Measurements from ENCODE around the gene GALNT12. TPM values are rescaled to one million over a fixed set of nuclear protein-coding genes. Genes with fewer than 3 reads are reported as not detected.
A peak's percentile ranks its signal among the peaks of the same experiment; 100 is the strongest.

Gene GALNT12
- total RNA-seq, 6 experiments from 2014 or later, result 0.07 to 0.32 (median 0.15) TPM; not detected in 2

DNA sequence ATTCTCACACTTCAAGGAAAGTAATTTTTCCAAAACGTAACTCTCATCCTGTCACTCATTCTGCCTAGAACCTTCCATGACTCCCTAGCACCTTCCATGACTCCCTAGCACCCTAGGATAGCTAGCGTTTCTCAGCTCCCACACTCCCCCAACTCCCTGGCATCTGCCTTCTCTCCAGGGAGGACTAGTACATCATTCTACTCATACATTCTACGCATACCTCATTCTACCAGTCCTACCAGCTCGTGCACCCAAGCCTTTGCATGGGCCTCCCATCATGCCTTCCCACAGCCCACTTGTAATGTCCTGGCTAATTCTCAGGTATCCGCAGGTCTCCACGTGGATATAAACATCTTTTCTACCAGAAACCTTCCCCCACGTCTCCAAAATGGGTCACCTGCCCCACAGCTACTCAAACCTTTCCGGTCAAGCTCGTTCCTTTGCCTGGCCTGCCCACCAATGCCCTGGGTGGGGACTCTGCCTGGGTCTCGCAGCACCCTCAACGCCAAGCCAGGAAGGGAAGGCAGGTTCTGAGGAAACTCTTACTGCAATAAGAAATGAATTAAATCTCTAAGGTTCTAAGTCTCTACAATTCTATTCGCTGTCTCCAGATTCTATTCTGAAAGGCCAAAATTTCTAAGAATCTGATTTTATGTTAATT lies 12.0 kb upstream of the GALNT12 start:
- no peak for TF ChIP-seq CTCF (IDR thresholded peaks at IDR 0.05)
- no peak for DNase-seq
- Mint-ChIP-seq H3K36me3 (ENCODE audit: low read depth) (peaks cover 14% of the 10 kb centered on the region), H3K4me3 (peak overlapping the region; percentile 86), H3K9me3 (peaks cover 16% of the 10 kb centered on the region), H3K27me3 (ENCODE audit: insufficient read depth) (peaks cover 2% of the 10 kb centered on the region; the same call in 1 of the 2 replicates), H3K27ac (no peak overlapping the region), H3K4me1 (ENCODE audit: low read depth) (peaks cover 39% of the 10 kb centered on the region)

GRCh38 chr9:98795970-98796363 lies 11.5 kb upstream of the GALNT12 start:
- no peak for TF ChIP-seq CTCF (IDR thresholded peaks at IDR 0.05)
- H3K9me3 Mint-ChIP-seq, result peaks cover 16% of the 10 kb centered on the region
- H3K27ac Mint-ChIP-seq, result no peak overlapping the region
- no peak for DNase-seq
- H3K27me3 Mint-ChIP-seq (ENCODE audit: insufficient read depth), result peaks cover 2% of the 10 kb centered on the region; the same call in 1 of the 2 replicates
- H3K4me3 Mint-ChIP-seq, result peak overlapping the region; percentile 86
- peaks cover 34% of the 10 kb centered on the region for H3K4me1 Mint-ChIP-seq (ENCODE audit: low read depth)
- peaks cover 14% of the 10 kb centered on the region for H3K36me3 Mint-ChIP-seq (ENCODE audit: low read depth)

GRCh38 chr9:98796364-98797101 lies 10.9 kb upstream of the GALNT12 start, which contains the start of gene ANKS6:
TSS of gene ANKS6 (minus strand) at chr9:98796555. CDS start at chr9:98796491, 64 bp downstream.
- H3K27me3 Mint-ChIP-seq (ENCODE audit: insufficient read depth), result peaks cover 4% of the 10 kb centered on the region; the same call in 1 of the 2 replicates

GRCh38 chr9:98797491-98797890 lies 10.0 kb upstream of the GALNT12 start:
- Mint-ChIP-seq H3K4me1 (ENCODE audit: low read depth) (peaks cover 19% of the 10 kb centered on the region), H3K4me3 (no peak overlapping the region; the same call in 1 of the 2 replicates), H3K36me3 (ENCODE audit: low read depth) (peaks cover 14% of the 10 kb centered on the region), H3K27ac (no peak overlapping the region), H3K9me3 (peaks cover 16% of the 10 kb centered on the region), H3K27me3 (ENCODE audit: insufficient read depth) (peaks cover 12% of the 10 kb centered on the region)
- TF ChIP-seq CTCF (IDR thresholded peaks at IDR 0.05), result no peak
- no peak for DNase-seq

More at GRCh38 chr9:98796364-98797101, 10.9 kb upstream of the GALNT12 start, which contains the start of gene ANKS6:
- Mint-ChIP-seq H3K9me3 (peaks cover 16% of the 10 kb centered on the region), H3K36me3 (ENCODE audit: low read depth) (peaks cover 14% of the 10 kb centered on the region), H3K4me1 (ENCODE audit: low read depth) (peaks cover 28% of the 10 kb centered on the region), H3K27ac (no peak within 1 kb of the TSS), H3K4me3 (peak within 1 kb of the TSS; percentile 86)
- DNase-seq, result peak; percentile 39
- peak; percentile 70 for TF ChIP-seq CTCF (IDR thresholded peaks at IDR 0.05)

- Mint-ChIP-seq H3K36me3 (ENCODE audit: low read depth) (peaks cover 14% of the 10 kb centered on the region), H3K9me3 (peaks cover 16% of the 10 kb centered on the region), H3K27ac (no peak overlapping the region), H3K4me1 (ENCODE audit: low read depth) (peaks cover 19% of the 10 kb centered on the region), H3K27me3 (ENCODE audit: insufficient read depth) (peaks cover 18% of the 10 kb centered on the region), H3K4me3 (no peak overlapping the region)
- TF ChIP-seq CTCF (IDR thresholded peaks at IDR 0.05), result no peak
- DNase-seq, result no peak
Observed at GRCh38 chr9:98798254-98798653, 9.2 kb upstream of the GALNT12 start.
